HCT116 (cell line): ENCODE data around the gene SCRN2. TPM values are rescaled to one million over a fixed set of nuclear protein-coding genes. Genes with fewer than 3 reads are reported as not detected.

ENCODE experiments used
- ATAC-seq: fragments of 200-7000 bp; cut with Tn5 transposase; 2 replicates; pipeline ENCODE4 v1.9.1; 2020; ENCODE audit warnings: mild to moderate bottlenecking, moderate library complexity
- BruUV-seq: library from RNA; stranded (reverse); fragments of 400-500 nt; replicated peaks from 2 replicates; lab custom pipeline; 2021; lab: Mats Ljungman, UMichigan
- CTCF ChIA-PET: fragments of 300-600 bp; sonication (Branson Sonifier 250); formaldehyde crosslinking; loops from one replicate; lab custom pipeline; 2021; ENCODE audit warnings: antibody characterized with exemption; lab: Charles Lee
- POLR2A ChIA-PET: fragments of 300-600, 350-600 bp; sonication (Branson Sonifier 250); formaldehyde crosslinking; loops from one replicate; lab custom pipeline; 2021; ENCODE audit warnings: antibody characterized with exemption; lab: Charles Lee
- RAD21 ChIA-PET, 2 experiments: fragments of 300-600 bp; sonication (Branson Sonifier 250); formaldehyde crosslinking; loops; one replicate each; lab custom pipeline; 2023; ENCODE audit warnings: low total read pairs in 2 of 2; ENCODE audit not compliant: uncharacterized antibody in 2 of 2, unreplicated experiment in 2 of 2, low non-redundant PET in 1 of 2; lab: Charles Lee
- DNase-seq: peaks from one replicate; pipeline ENCODE4 v3.0.0-alpha.2; 2010; ENCODE audit warnings: low read depth, low spot score
- H2AFZ ChIP-seq: fragments of 200-600 bp; shearing (Covaris generic), sonication (generic); 2 replicates; pipeline ENCODE4 v1.6.1; 2017; ENCODE audit warnings: low read depth, mixed run types, mixed read lengths, antibody characterized with exemption, low read length; ENCODE audit not compliant: poor library complexity, severe bottlenecking
- H3K27ac ChIP-seq: 2 replicates; pipeline ENCODE4 v1.5.1; 2012; ENCODE audit warnings: low read depth, low read length
- H3K27me3 ChIP-seq: fragments of 200-600 bp; sonication (generic); 2 replicates; pipeline ENCODE4 v1.6.1; 2016; ENCODE audit warnings: mixed run types, low read length, mixed read lengths; ENCODE audit not compliant: insufficient read depth
- H3K36me3 ChIP-seq, 2 experiments: fragments of 200-500 bp in 1 of 2; fragments of 200-600 bp in 1 of 2; sonication (Bioruptor generic) in 1 of 2; sonication (generic) in 1 of 2; 2 replicates each; pipeline versions ENCODE4 v1.5.1 to v1.6.1; 2014 to 2016; ENCODE audit warnings: low read length in 2 of 2, inconsistent platforms in 1 of 2, mixed read lengths in 1 of 2, mixed run types in 1 of 2; ENCODE audit not compliant: insufficient read depth in 2 of 2, control insufficient read depth in 1 of 2
- H3K4me1 ChIP-seq, 2 experiments: fragments of 200-600 bp in 1 of 2; sonication (generic) in 1 of 2; 2 replicates each; pipeline versions ENCODE4 v1.5.1 to v1.6.1; 2012 to 2017; ENCODE audit warnings: low read length in 2 of 2, inconsistent platforms in 1 of 2, mild to moderate bottlenecking in 1 of 2, mixed read lengths in 1 of 2, mixed run types in 1 of 2, moderate library complexity in 1 of 2; ENCODE audit not compliant: insufficient read depth in 2 of 2, control insufficient read depth in 1 of 2
- H3K4me2 ChIP-seq: fragments of 200-600 bp; sonication (generic); 2 replicates; pipeline ENCODE4 v1.6.1; 2017; ENCODE audit warnings: mixed run types, low read length, mixed read lengths
- H3K4me3 ChIP-seq, 2 experiments: fragments of 200-600 bp in 1 of 2; sonication (generic) in 1 of 2; replicated peaks in 1 of 2; 2 replicates each; pipeline ENCODE4 v1.5.1; 2011 to 2016; ENCODE audit warnings: low read length in 2 of 2, control low read depth in 1 of 2, low read depth in 1 of 2, mild to moderate bottlenecking in 1 of 2, mixed read lengths in 1 of 2, mixed run types in 1 of 2
- H3K79me2 ChIP-seq: fragments of 200-600 bp; sonication (generic); 2 replicates; pipeline ENCODE4 v1.6.1; 2017; ENCODE audit warnings: mild to moderate bottlenecking, mixed run types, low read length, moderate library complexity, mixed read lengths; ENCODE audit not compliant: insufficient read depth
- H3K9ac ChIP-seq: fragments of 200-600 bp; sonication (generic); 2 replicates; pipeline ENCODE4 v1.6.1; 2016; ENCODE audit warnings: low read length, mixed read lengths
- H3K9me2 ChIP-seq: fragments of 200-600 bp; sonication (generic), shearing (Covaris generic); 2 replicates; pipeline ENCODE4 v1.6.1; 2017; ENCODE audit warnings: mixed run types, mild to moderate bottlenecking, moderate library complexity; ENCODE audit not compliant: insufficient read depth
- H3K9me3 ChIP-seq, 2 experiments: fragments of 200-500 bp in 1 of 2; fragments of 200-600 bp in 1 of 2; sonication (Bioruptor generic) in 1 of 2; sonication (generic) in 1 of 2; 2 replicates each; pipeline ENCODE4 v1.6.1; 2014 to 2017; ENCODE audit warnings: low read length in 2 of 2, mixed read lengths in 2 of 2, inconsistent platforms in 1 of 2, low read depth in 1 of 2, mild to moderate bottlenecking in 1 of 2, mixed run types in 1 of 2, moderate library complexity in 1 of 2; ENCODE audit not compliant: control insufficient read depth in 1 of 2, insufficient read depth in 1 of 2
- H4K20me1 ChIP-seq: fragments of 200-600 bp; sonication (generic), shearing (Covaris generic); 2 replicates; pipeline ENCODE4 v1.6.1; 2017; ENCODE audit warnings: mixed run types, mild to moderate bottlenecking, moderate library complexity; ENCODE audit not compliant: insufficient read depth
- ATF3 ChIP-seq: IDR thresholded peaks from 2 replicates; pipeline ENCODE4 v1.6.1; 2012
- CBX3 ChIP-seq: IDR thresholded peaks from 2 replicates; pipeline ENCODE4 v1.6.1; 2012; ENCODE audit warnings: low read depth
- ELF1 ChIP-seq: IDR thresholded peaks from 2 replicates; pipeline ENCODE4 v1.6.1; 2012; ENCODE audit warnings: low read depth, borderline replicate concordance
- MAX ChIP-seq: IDR thresholded peaks from 2 replicates; pipeline ENCODE4 v1.6.1; 2012
- POLR2A ChIP-seq: IDR thresholded peaks from 2 replicates; pipeline ENCODE4 v1.7.0; 2011; ENCODE audit warnings: borderline replicate concordance; ENCODE audit not compliant: insufficient read depth, insufficient read length; ENCODE audit errors: extremely low read depth
- SP1 ChIP-seq: IDR thresholded peaks from 2 replicates; pipeline ENCODE4 v1.6.1; 2012; ENCODE audit warnings: low read depth
- YY1 ChIP-seq: IDR thresholded peaks from 2 replicates; pipeline ENCODE4 v1.6.1; 2011; ENCODE audit warnings: low read length, low read depth, moderate library complexity, mild to moderate bottlenecking; ENCODE audit not compliant: insufficient replicate concordance; ENCODE audit errors: extremely low read depth
- ZBTB33 ChIP-seq: IDR thresholded peaks from 2 replicates; pipeline ENCODE4 v1.6.1; 2011; ENCODE audit warnings: mild to moderate bottlenecking, low read length, moderate library complexity; ENCODE audit not compliant: insufficient replicate concordance; ENCODE audit errors: extremely low read depth
- ZNF274 ChIP-seq: fragments of 200-500 bp; sonication (Bioruptor generic); IDR thresholded peaks from 2 replicates; pipeline ENCODE4 v1.6.1; 2014; ENCODE audit warnings: mild to moderate bottlenecking, low read depth, low read length, inconsistent platforms
- intact Hi-C: fragments of 100-400 bp; cut with micrococcal nuclease; formaldehyde crosslinking; loops from 2 replicates; pipeline ENCODE4 v1.10.0; 2022
- total RNA-seq: library from RNA; stranded (reverse); gene quantifications from one replicate; pipeline ENCODE4 v1.2.1, GENCODE V29; 2021; ENCODE audit not compliant: unreplicated experiment
- TF ChIP-seq, protein P1 (sequence below): IDR thresholded peaks from 2 replicates; pipeline ENCODE4 v1.6.1; 2012; ENCODE audit warnings: low read depth

Gene SCRN2
- total RNA-seq, 1 experiment from 2014 or later, result 53.2 TPM

GRCh38 chr17:47856830-47857229 lies 15.8 kb upstream of the SCRN2 start:
- intact Hi-C loops, result no loop called here
- no peak overlapping the region for H3K4me2 ChIP-seq
- ChIA-PET RAD21 (no interaction called here), POLR2A (no interaction called here), CTCF (no interaction called here)
- no peak for TF ChIP-seq ZNF274
- TF ChIP-seq, protein P1, sequence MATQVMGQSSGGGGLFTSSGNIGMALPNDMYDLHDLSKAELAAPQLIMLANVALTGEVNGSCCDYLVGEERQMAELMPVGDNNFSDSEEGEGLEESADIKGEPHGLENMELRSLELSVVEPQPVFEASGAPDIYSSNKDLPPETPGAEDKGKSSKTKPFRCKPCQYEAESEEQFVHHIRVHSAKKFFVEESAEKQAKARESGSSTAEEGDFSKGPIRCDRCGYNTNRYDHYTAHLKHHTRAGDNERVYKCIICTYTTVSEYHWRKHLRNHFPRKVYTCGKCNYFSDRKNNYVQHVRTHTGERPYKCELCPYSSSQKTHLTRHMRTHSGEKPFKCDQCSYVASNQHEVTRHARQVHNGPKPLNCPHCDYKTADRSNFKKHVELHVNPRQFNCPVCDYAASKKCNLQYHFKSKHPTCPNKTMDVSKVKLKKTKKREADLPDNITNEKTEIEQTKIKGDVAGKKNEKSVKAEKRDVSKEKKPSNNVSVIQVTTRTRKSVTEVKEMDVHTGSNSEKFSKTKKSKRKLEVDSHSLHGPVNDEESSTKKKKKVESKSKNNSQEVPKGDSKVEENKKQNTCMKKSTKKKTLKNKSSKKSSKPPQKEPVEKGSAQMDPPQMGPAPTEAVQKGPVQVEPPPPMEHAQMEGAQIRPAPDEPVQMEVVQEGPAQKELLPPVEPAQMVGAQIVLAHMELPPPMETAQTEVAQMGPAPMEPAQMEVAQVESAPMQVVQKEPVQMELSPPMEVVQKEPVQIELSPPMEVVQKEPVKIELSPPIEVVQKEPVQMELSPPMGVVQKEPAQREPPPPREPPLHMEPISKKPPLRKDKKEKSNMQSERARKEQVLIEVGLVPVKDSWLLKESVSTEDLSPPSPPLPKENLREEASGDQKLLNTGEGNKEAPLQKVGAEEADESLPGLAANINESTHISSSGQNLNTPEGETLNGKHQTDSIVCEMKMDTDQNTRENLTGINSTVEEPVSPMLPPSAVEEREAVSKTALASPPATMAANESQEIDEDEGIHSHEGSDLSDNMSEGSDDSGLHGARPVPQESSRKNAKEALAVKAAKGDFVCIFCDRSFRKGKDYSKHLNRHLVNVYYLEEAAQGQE, result no peak
- H3K27me3 ChIP-seq, result peaks cover 13% of the 10 kb centered on the region; the same call in 1 of the 2 replicates
- no peaks in the 10 kb centered on the region for H3K9me3 ChIP-seq
- no peaks in the 10 kb centered on the region for H3K79me2 ChIP-seq
- H4K20me1 ChIP-seq, result no peaks in the 10 kb centered on the region
- no peaks in the 10 kb centered on the region for H3K9me2 ChIP-seq
- H2AFZ ChIP-seq, result no peak overlapping the region
- H3K27ac ChIP-seq, result no peak overlapping the region
- H3K9ac ChIP-seq, result no peak overlapping the region
- no TSS peak for BruUV-seq
- no peaks in the 10 kb centered on the region for H3K36me3 ChIP-seq
- DNase-seq (no peak), ATAC-seq (no peak)
- no peak overlapping the region for H3K4me3 ChIP-seq
- H3K4me1 ChIP-seq, result peaks cover 0 to 3% of the 10 kb centered on the region in 2 experiments; a peak in 2 of 4 replicates

DNA sequence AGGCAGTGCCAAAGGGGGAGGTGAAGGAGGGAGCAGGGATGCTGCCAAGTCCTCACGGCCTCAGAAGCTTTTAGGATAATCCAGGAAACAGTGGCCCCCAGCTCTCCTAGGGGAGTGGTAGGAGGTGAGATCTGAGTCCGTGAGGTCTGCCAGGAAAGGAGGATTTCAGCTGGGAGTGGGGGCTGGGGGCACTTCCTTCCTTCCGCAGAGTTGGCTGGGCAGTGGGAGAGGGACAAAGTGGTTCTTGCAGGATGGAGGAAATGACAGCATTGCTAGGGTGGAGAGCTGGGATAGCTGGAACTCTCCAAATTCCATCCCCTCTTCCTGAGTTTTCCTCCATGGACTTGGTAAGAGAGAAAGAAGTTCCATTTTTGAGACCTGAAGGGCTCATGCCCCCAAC lies 14.7 kb upstream of the SCRN2 start:
- no peaks in the 10 kb centered on the region for H4K20me1 ChIP-seq
- H3K4me3 ChIP-seq, result no peak overlapping the region
- H3K9ac ChIP-seq, result no peak overlapping the region
- H3K27me3 ChIP-seq, result peaks cover 13% of the 10 kb centered on the region; the same call in 1 of the 2 replicates
- no peak overlapping the region for H3K4me2 ChIP-seq
- no peak overlapping the region for H2AFZ ChIP-seq
- H3K36me3 ChIP-seq, result no peaks in the 10 kb centered on the region
- intact Hi-C loops, result no loop called here
- H3K4me1 ChIP-seq, result peaks cover 3 to 9% of the 10 kb centered on the region in 2 experiments; a peak in 2 of 4 replicates
- ChIA-PET CTCF (interaction anchor here (0.8 to 1.6 kb wide), 3 partner anchors 9 to 163 kb away, joined by 4 to 7 read pairs (median 4); no protein-coding TSS in a partner anchor), RAD21 (interaction anchor here in 1 of 2 experiments (0.6 kb wide), 1 partner anchor 1048 kb away, joined by 3 read pairs; no protein-coding TSS in a partner anchor), POLR2A (no interaction called here)
- H3K27ac ChIP-seq, result no peak overlapping the region
- DNase-seq (no peak), ATAC-seq (no peak)
- peaks cover under 1% of the 10 kb centered on the region; the same call in 1 of the 2 replicates for H3K79me2 ChIP-seq
- no TSS peak for BruUV-seq
- no peaks in the 10 kb centered on the region for H3K9me3 ChIP-seq
- H3K9me2 ChIP-seq, result no peaks in the 10 kb centered on the region
- no peak for TF ChIP-seq POLR2A
- TF ChIP-seq CBX3, result no peak
- TF ChIP-seq YY1, result no peak
- no peak for TF ChIP-seq MAX
- TF ChIP-seq ELF1, result no peak
- no peak for TF ChIP-seq ATF3
- no peak for TF ChIP-seq ZBTB33
- TF ChIP-seq SP1, result no peak
